Keratinocyte (primary cell): ENCODE results near the gene OSBPL10. TPM values are rescaled to one million over a fixed set of nuclear protein-coding genes. Genes with fewer than 3 reads are reported as not detected.
"Not testable (repeated sequence)": the region's sequence is repeated elsewhere in the genome, so short reads cannot be mapped to it uniquely, and the experiment has no call there.

Experiments used
- DNase-seq: peaks from one replicate; pipeline ENCODE4 v3.0.0-alpha.2; 2011; ENCODE audit warnings: low read depth, missing footprints, low spot score
- FAIRE-seq: peaks from 2 replicates; lab custom pipeline; 2011; peaks lifted over from hg19 to GRCh38; lab: Jason Lieb, UNC
- H2AFZ ChIP-seq: 2 replicates; pipeline ENCODE4 v1.6.0; 2012; ENCODE audit warnings: low read length, control low read depth, inconsistent platforms; ENCODE audit not compliant: control insufficient read depth
- H3K27ac ChIP-seq: 2 replicates; pipeline ENCODE4 v1.5.1; 2011; ENCODE audit warnings: low read length; ENCODE audit not compliant: control insufficient read depth, insufficient read depth
- H3K27me3 ChIP-seq: 3 replicates; pipeline ENCODE4 v1.6.0; 2011; ENCODE audit warnings: low read length; ENCODE audit not compliant: control insufficient read depth, insufficient read depth; ENCODE audit errors: extremely low read depth
- H3K36me3 ChIP-seq, 2 experiments: 2 replicates in 1 of 2; 3 replicates in 1 of 2; pipeline ENCODE4 v1.5.1; 2011; ENCODE audit warnings: low read length in 2 of 2, mild to moderate bottlenecking in 1 of 2; ENCODE audit not compliant: control insufficient read depth in 2 of 2, insufficient read depth in 2 of 2; ENCODE audit errors: extremely low read depth in 1 of 2
- H3K4me1 ChIP-seq: 3 replicates; pipeline ENCODE4 v1.5.1; 2011; ENCODE audit warnings: low read length; ENCODE audit not compliant: control insufficient read depth, insufficient read depth; ENCODE audit errors: extremely low read depth
- H3K4me2 ChIP-seq: 3 replicates; pipeline ENCODE4 v1.6.0; 2011; ENCODE audit warnings: low read depth, low read length; ENCODE audit not compliant: control insufficient read depth, insufficient read depth; ENCODE audit errors: extremely low read depth
- H3K4me3 ChIP-seq, 3 experiments: fragments of 200-600 bp in 1 of 3; sonication (generic) in 1 of 3; 2 replicates in 2 of 3; 3 replicates in 1 of 3; pipeline ENCODE4 v1.5.1; 2011 to 2016; ENCODE audit warnings: low read length in 3 of 3, mild to moderate bottlenecking in 3 of 3, control low read depth in 2 of 3, inconsistent platforms in 1 of 3, low read depth in 1 of 3, mixed read lengths in 1 of 3, mixed run types in 1 of 3, moderate library complexity in 1 of 3; ENCODE audit not compliant: control insufficient read depth in 2 of 3, insufficient read depth in 2 of 3; ENCODE audit errors: extremely low read depth in 1 of 3
- H3K79me2 ChIP-seq: 2 replicates; pipeline ENCODE4 v1.6.0; 2012; ENCODE audit warnings: low read length; ENCODE audit not compliant: control insufficient read depth, insufficient read depth
- H3K9ac ChIP-seq: 3 replicates; pipeline ENCODE4 v1.6.0; 2011; ENCODE audit warnings: low read length; ENCODE audit not compliant: control insufficient read depth, insufficient read depth; ENCODE audit errors: extremely low read depth
- H3K9me1 ChIP-seq: 3 replicates; pipeline ENCODE4 v1.6.0; 2011; ENCODE audit warnings: low read length; ENCODE audit not compliant: control insufficient read depth, insufficient read depth; ENCODE audit errors: extremely low read depth
- H3K9me3 ChIP-seq: 2 replicates; pipeline ENCODE4 v1.5.1; 2012; ENCODE audit warnings: low read depth, low read length; ENCODE audit not compliant: control insufficient read depth
- H4K20me1 ChIP-seq: 3 replicates; pipeline ENCODE4 v1.6.0; 2011; ENCODE audit warnings: low read length; ENCODE audit not compliant: control insufficient read depth, insufficient read depth; ENCODE audit errors: extremely low read depth
- EZH2 ChIP-seq: IDR thresholded peaks from one replicate; pipeline ENCODE4 v1.6.1; 2012; ENCODE audit warnings: inconsistent platforms, mild to moderate bottlenecking, low read length, moderate library complexity
- dilution Hi-C: fragments of 300-500 bp; cut with MboI; formaldehyde crosslinking; loops from one replicate; pipeline ENCODE4 v1.7.0; 2020; ENCODE audit warnings: low sequenced_read_pairs; ENCODE audit not compliant: extremely low pct_ligation_motif_present
- polyA plus RNA-seq, 5 experiments: library from polyadenylated mRNA; depleted of rRNA in 3 of 5; stranded (reverse) in 3 of 5; stranded (forward) in 1 of 5; unstranded in 1 of 5; fragments of >200 nt; gene quantifications; 1 replicate in 1 of 5; 2 replicates in 3 of 5; 3 replicates in 1 of 5; pipeline versions ENCODE4 v1.2.1 to v1.2.3, GENCODE V29; 2011 to 2012; ENCODE audit warnings: missing spikeins in 2 of 5, low read depth in 1 of 5, low replicate concordance in 1 of 5
- TF ChIP-seq, protein P1 (sequence below), 3 experiments: IDR thresholded peaks in 1 of 3; conservative IDR thresholded peaks in 1 of 3; optimal IDR thresholded peaks in 1 of 3; 2 replicates in 2 of 3; 3 replicates in 1 of 3; pipeline versions ENCODE3 to v1.5.1; 2011; ENCODE audit warnings: low read length in 3 of 3, mild to moderate bottlenecking in 3 of 3, moderate library complexity in 2 of 3, control low read depth in 1 of 3, inconsistent platforms in 1 of 3; ENCODE audit not compliant: insufficient read depth in 2 of 3; ENCODE audit errors: extremely low read depth in 1 of 3

OSBPL10 gene
- polyA plus RNA-seq, 1 donor (not counting 4 experiments of a cell fraction or from before 2014, with no cell fraction given): 50.1 TPM

- DNase-seq: no peak
- FAIRE-seq: no peak
Measured at GRCh38 chr3:32017286-32017685, 36.2 kb upstream of the OSBPL10 start.

DNA sequence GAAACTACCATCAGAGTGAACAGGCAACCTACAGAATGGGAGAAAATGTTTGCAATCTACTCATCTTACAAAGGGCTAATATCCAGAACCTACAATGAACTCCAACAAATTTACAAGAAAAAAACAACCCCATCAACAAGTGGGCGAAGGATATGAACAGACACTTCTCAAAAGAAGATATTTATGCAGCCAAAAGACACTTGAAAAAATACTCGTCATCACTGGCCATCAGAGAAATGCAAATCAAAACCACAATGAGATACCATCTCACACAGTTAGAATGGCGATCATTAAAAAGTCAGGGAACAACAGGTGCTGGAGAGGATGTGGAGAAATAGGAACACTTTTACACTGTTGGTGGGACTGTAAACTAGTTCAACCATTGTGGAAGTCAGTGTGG is 34.6 kb upstream of the OSBPL10 start:
- not testable (repeated sequence) for H3K4me2 ChIP-seq, H3K4me1 ChIP-seq, H3K27ac ChIP-seq, H3K27me3 ChIP-seq, H3K79me2 ChIP-seq, DNase-seq, H3K9me3 ChIP-seq, H4K20me1 ChIP-seq, H3K4me3 ChIP-seq, FAIRE-seq, H2AFZ ChIP-seq, H3K9ac ChIP-seq, H3K36me3 ChIP-seq, H3K9me1 ChIP-seq
- dilution Hi-C loops: loop anchor here (25.0 kb wide), 1 partner anchor 122 kb away; no protein-coding TSS in a partner anchor

More at GRCh38 chr3:32017286-32017685, 36.2 kb upstream of the OSBPL10 start:
- Histone ChIP-seq H3K4me2 (no peak overlapping the region), H3K4me3 (no peak overlapping the region), H3K9me1 (no peaks in the 10 kb centered on the region), H3K36me3 (no peaks in the 10 kb centered on the region), H3K4me1 (no peaks in the 10 kb centered on the region), H4K20me1 (no peaks in the 10 kb centered on the region), H3K79me2 (no peaks in the 10 kb centered on the region), H3K9me3 (no peaks in the 10 kb centered on the region), H3K9ac (no peak overlapping the region), H3K27ac (no peak overlapping the region), H3K27me3 (no peaks in the 10 kb centered on the region), H2AFZ (no peak overlapping the region)
- TF ChIP-seq, protein P1, sequence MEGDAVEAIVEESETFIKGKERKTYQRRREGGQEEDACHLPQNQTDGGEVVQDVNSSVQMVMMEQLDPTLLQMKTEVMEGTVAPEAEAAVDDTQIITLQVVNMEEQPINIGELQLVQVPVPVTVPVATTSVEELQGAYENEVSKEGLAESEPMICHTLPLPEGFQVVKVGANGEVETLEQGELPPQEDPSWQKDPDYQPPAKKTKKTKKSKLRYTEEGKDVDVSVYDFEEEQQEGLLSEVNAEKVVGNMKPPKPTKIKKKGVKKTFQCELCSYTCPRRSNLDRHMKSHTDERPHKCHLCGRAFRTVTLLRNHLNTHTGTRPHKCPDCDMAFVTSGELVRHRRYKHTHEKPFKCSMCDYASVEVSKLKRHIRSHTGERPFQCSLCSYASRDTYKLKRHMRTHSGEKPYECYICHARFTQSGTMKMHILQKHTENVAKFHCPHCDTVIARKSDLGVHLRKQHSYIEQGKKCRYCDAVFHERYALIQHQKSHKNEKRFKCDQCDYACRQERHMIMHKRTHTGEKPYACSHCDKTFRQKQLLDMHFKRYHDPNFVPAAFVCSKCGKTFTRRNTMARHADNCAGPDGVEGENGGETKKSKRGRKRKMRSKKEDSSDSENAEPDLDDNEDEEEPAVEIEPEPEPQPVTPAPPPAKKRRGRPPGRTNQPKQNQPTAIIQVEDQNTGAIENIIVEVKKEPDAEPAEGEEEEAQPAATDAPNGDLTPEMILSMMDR (optimal IDR thresholded peaks at IDR 0.05 in 1 of 3, IDR thresholded peaks at IDR 0.05 in 1 of 3, conservative IDR thresholded peaks at IDR 0.05 in 1 of 3; ENCODE audit: extremely low read depth in 1 of 3, insufficient read depth in 2 of 3, low read length in 3 of 3): no peak
- no peak for TF ChIP-seq EZH2
- dilution Hi-C loops: loop anchor here (25.0 kb wide), 1 partner anchor 120 kb away; no protein-coding TSS in a partner anchor

DNA sequence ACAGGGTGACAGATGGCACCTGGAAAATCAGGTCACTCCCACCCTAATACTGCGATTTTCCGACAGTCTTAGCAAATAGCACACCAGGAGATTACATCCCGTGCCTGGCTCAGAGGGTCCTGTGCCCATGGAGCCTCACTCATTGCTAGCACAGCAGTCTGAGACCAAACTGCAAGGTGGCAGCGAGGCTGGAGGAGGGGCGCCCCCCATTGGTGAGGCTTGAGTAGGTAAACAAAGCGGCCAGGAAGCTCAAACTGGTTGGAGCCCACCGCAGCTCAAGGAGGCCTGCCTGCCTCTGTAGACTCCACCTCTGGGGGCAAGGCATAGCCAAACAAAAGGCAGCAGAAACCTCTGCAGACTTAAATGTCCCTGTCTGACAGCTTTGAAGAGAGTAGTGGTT is 29.6 kb upstream of the OSBPL10 start:
- not testable (repeated sequence) for H3K27me3 ChIP-seq, H3K79me2 ChIP-seq, H3K36me3 ChIP-seq, FAIRE-seq, H4K20me1 ChIP-seq, H3K27ac ChIP-seq, H3K9ac ChIP-seq, H3K4me1 ChIP-seq, H3K9me1 ChIP-seq, H3K9me3 ChIP-seq, H2AFZ ChIP-seq, H3K4me2 ChIP-seq, DNase-seq, H3K4me3 ChIP-seq
- dilution Hi-C loops: loop anchor here (25.0 kb wide), 1 partner anchor 127 kb away; no protein-coding TSS in a partner anchor
